ENCODE data around the gene ELOVL3. TPM values are rescaled to one million over a fixed set of nuclear protein-coding genes. Genes with fewer than 3 reads are reported as not detected.
A peak's percentile ranks its signal among the peaks of the same experiment; 100 is the strongest.

The ELOVL3 gene
- total and polyA plus RNA-seq, 10 of the 15 experiments (the other 5 are each of a cell fraction or from before 2014, with no cell fraction given), result 0.10 to 0.18 (median 0.11) TPM; not detected in 7

- in situ Hi-C loops (cut with MboI), result no loop called here
- DNase-seq (ENCODE audit: low read depth, low spot score) (no peak), ATAC-seq (peak; percentile 49), FAIRE-seq (no peak)
- Histone ChIP-seq H4K20me1 (ENCODE audit: control insufficient read depth, insufficient read depth) (no peaks in the 10 kb centered on the region), H3K27me3 (replicated peaks in 1 of 2; ENCODE audit: control insufficient read depth in 2 of 2, insufficient read depth in 2 of 2, low read length in 1 of 2) (peaks cover 7 to 11% of the 10 kb centered on the region in 2 experiments), H3K36me3 (ENCODE audit: control insufficient read depth in 2 of 2, insufficient read depth in 2 of 2, low read length in 1 of 2) (no peaks in the 10 kb centered on the region), H3K79me2 (ENCODE audit: control insufficient read depth, insufficient read depth, low read length) (no peaks in the 10 kb centered on the region), H3K27ac (ENCODE audit: control insufficient read depth, insufficient read depth) (no peak overlapping the region), H2AFZ (ENCODE audit: control insufficient read depth, low read depth, low read length) (peak overlapping the region; percentile 64), H3K9ac (ENCODE audit: control insufficient read depth, insufficient read depth, low read length) (no peak overlapping the region), H3K9me3 (replicated peaks; ENCODE audit: control insufficient read depth, insufficient read depth, low read length) (no peaks in the 10 kb centered on the region), H3K4me1 (ENCODE audit: control insufficient read depth, insufficient read depth, low read length) (peaks cover 15% of the 10 kb centered on the region), H3K4me2 (ENCODE audit: control insufficient read depth, insufficient read depth) (peak overlapping the region; percentile 89), H3K4me3 (peak overlapping the region; percentile 64)
- ChIA-PET POLR2A (interaction anchor here (0.6 to 1.4 kb wide), 5 partner anchors 64 to 191 kb away, joined by 3 to 4 read pairs (median 3); no protein-coding TSS in a partner anchor), RAD21 (ENCODE audit: unreplicated experiment) (interaction anchor here (0.6 to 13.1 kb wide), 29 partner anchors 11 to 352 kb away, joined by 3 to 256 read pairs (median 6); partner anchors contain the start of genes C10orf95, FBXL15, GBF1 and NFKB2), CTCF (interaction anchor here (0.5 to 15.4 kb wide), 49 partner anchors 8 to 703 kb away, joined by 3 to 632 read pairs (median 6); partner anchors contain the start of genes CUEDC2, FBXL15, GBF1 and NFKB2), SMC1A (ENCODE audit: uncharacterized antibody, unreplicated experiment) (interaction anchor here (0.9 to 12.2 kb wide), 19 partner anchors 9 to 353 kb away, joined by 3 to 231 read pairs (median 6); partner anchors contain the start of genes ACTR1A and GBF1)
- intact Hi-C loops (cut with micrococcal nuclease; ENCODE audit: unreplicated experiment), result loop anchor here (1.0 to 5.0 kb wide), 3 partner anchors 121 to 351 kb away; no protein-coding TSS in a partner anchor
- WGBS (ENCODE audit: insufficient coverage, insufficient replicate concordance, low lambda C conversion rate, missing lambda C conversion rate), result 3% methylated on average over 50 of the region's 52 CpGs
- no TSS peak for BruUV-seq (replicated peaks)
- TF ChIP-seq HDAC6 (IDR thresholded peaks at IDR 0.05; ENCODE audit: unreplicated experiment), result peak; percentile 30
- no peak for TF ChIP-seq SP1 (IDR thresholded peaks at IDR 0.05; ENCODE audit: low read depth, low read length)
- TF ChIP-seq YBX1 (IDR thresholded peaks at IDR 0.05), result no peak
- peak; percentile 26; the same call in 1 of the 2 replicates for TF ChIP-seq RAD21 (IDR thresholded peaks at IDR 0.05; ENCODE audit: insufficient read depth, low read depth, low read length)
- no peak for TF ChIP-seq KLF5 (IDR thresholded peaks at IDR 0.05; ENCODE audit: partially characterized antibody)
- peak; percentile 75 for TF ChIP-seq LARP7 (IDR thresholded peaks at IDR 0.05)
- no peak for TF ChIP-seq IRF3 (IDR thresholded peaks at IDR 0.05)
- TF ChIP-seq YY1 (IDR thresholded peaks at IDR 0.05; ENCODE audit: low read depth, low read length), result peak; percentile 69
- TF ChIP-seq GATAD2B (conservative IDR thresholded peaks at IDR 0.05; ENCODE audit: low read depth), result 0 out of 2 replicates have a peak, but pooled peaks have one; percentile 16
- TF ChIP-seq, protein P1, sequence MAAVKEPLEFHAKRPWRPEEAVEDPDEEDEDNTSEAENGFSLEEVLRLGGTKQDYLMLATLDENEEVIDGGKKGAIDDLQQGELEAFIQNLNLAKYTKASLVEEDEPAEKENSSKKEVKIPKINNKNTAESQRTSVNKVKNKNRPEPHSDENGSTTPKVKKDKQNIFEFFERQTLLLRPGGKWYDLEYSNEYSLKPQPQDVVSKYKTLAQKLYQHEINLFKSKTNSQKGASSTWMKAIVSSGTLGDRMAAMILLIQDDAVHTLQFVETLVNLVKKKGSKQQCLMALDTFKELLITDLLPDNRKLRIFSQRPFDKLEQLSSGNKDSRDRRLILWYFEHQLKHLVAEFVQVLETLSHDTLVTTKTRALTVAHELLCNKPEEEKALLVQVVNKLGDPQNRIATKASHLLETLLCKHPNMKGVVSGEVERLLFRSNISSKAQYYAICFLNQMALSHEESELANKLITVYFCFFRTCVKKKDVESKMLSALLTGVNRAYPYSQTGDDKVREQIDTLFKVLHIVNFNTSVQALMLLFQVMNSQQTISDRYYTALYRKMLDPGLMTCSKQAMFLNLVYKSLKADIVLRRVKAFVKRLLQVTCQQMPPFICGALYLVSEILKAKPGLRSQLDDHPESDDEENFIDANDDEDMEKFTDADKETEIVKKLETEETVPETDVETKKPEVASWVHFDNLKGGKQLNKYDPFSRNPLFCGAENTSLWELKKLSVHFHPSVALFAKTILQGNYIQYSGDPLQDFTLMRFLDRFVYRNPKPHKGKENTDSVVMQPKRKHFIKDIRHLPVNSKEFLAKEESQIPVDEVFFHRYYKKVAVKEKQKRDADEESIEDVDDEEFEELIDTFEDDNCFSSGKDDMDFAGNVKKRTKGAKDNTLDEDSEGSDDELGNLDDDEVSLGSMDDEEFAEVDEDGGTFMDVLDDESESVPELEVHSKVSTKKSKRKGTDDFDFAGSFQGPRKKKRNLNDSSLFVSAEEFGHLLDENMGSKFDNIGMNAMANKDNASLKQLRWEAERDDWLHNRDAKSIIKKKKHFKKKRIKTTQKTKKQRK (IDR thresholded peaks at IDR 0.05; ENCODE audit: low read depth, low read length), result no peak
- TF ChIP-seq SKIL (IDR thresholded peaks at IDR 0.05; ENCODE audit: low read depth, poor library complexity, severe bottlenecking), result no peak
- TF ChIP-seq IKZF1 (conservative IDR thresholded peaks at IDR 0.05), result peak; percentile 39
- no peak for TF ChIP-seq ZNF24 (IDR thresholded peaks at IDR 0.05)
- no peak for TF ChIP-seq JUND (IDR thresholded peaks at IDR 0.05; ENCODE audit: low read depth, low read length)
- TF ChIP-seq, protein P2, sequence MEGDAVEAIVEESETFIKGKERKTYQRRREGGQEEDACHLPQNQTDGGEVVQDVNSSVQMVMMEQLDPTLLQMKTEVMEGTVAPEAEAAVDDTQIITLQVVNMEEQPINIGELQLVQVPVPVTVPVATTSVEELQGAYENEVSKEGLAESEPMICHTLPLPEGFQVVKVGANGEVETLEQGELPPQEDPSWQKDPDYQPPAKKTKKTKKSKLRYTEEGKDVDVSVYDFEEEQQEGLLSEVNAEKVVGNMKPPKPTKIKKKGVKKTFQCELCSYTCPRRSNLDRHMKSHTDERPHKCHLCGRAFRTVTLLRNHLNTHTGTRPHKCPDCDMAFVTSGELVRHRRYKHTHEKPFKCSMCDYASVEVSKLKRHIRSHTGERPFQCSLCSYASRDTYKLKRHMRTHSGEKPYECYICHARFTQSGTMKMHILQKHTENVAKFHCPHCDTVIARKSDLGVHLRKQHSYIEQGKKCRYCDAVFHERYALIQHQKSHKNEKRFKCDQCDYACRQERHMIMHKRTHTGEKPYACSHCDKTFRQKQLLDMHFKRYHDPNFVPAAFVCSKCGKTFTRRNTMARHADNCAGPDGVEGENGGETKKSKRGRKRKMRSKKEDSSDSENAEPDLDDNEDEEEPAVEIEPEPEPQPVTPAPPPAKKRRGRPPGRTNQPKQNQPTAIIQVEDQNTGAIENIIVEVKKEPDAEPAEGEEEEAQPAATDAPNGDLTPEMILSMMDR (IDR thresholded peaks at IDR 0.05 in 2 of 3, conservative IDR thresholded peaks at IDR 0.05 in 1 of 3; ENCODE audit: control insufficient read depth in 2 of 3, extremely low read depth in 1 of 3, insufficient read depth in 1 of 3, low read depth in 3 of 3, low read length in 3 of 3), result peak; percentile 20 to 51 (median 49); a peak in 5 of 6 replicates
- no peak for TF ChIP-seq CHD4 (IDR thresholded peaks at IDR 0.05)
Measured at GRCh38 chr10:102230861-102231356, 4.8 kb downstream of the ELOVL3 start.
